Thyroid gland (tissue), 4 donors: Measurements from ENCODE around the gene EPB41L4A.

Experiments used
- POLR2A ChIP-seq, 2 donors: fragments of 450-650 bp; IDR thresholded peaks; one replicate each; pipeline ENCODE4 v1.6.1; 2017; ENCODE audit warnings: antibody characterized with exemption in 2 of 2, mild to moderate bottlenecking in 2 of 2, moderate library complexity in 1 of 2
- TF ChIP-seq, protein P1 (sequence below), 6 experiments: fragments of 200-600 bp in 3 of 6; fragments of 450-650 bp in 3 of 6; sonication (generic) in 3 of 6; IDR thresholded peaks; one replicate each; pipeline ENCODE4 v1.5.1; 2016 to 2019; ENCODE audit warnings: antibody characterized with exemption in 6 of 6, mild to moderate bottlenecking in 2 of 6, inconsistent platforms in 1 of 6, moderate library complexity in 1 of 6

DNA sequence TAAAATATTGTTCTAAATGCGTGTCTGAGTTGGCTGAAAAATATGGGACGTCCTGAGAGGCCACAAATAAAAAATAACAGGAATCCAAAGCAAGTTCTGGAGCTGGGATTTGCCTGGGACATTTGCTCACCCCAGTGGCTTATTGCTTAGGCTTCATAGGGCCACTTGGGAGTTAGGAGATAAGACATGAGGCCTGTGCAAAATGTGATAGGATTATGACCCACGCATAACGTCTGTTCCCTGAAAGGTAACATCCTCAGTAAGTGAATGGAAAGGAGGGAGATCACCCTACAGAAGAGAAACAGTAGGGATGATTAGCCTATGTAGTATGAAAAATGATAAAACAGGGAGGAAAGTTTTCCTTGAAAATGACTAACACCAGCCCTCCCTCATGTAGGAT is 269.4 kb downstream of the EPB41L4A start:
- TF ChIP-seq, protein P1, sequence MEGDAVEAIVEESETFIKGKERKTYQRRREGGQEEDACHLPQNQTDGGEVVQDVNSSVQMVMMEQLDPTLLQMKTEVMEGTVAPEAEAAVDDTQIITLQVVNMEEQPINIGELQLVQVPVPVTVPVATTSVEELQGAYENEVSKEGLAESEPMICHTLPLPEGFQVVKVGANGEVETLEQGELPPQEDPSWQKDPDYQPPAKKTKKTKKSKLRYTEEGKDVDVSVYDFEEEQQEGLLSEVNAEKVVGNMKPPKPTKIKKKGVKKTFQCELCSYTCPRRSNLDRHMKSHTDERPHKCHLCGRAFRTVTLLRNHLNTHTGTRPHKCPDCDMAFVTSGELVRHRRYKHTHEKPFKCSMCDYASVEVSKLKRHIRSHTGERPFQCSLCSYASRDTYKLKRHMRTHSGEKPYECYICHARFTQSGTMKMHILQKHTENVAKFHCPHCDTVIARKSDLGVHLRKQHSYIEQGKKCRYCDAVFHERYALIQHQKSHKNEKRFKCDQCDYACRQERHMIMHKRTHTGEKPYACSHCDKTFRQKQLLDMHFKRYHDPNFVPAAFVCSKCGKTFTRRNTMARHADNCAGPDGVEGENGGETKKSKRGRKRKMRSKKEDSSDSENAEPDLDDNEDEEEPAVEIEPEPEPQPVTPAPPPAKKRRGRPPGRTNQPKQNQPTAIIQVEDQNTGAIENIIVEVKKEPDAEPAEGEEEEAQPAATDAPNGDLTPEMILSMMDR (IDR thresholded peaks at IDR 0.05) = no peak
- TF ChIP-seq POLR2A (IDR thresholded peaks at IDR 0.05) = no peak
